ENCODE measurements around the gene CDC42SE2.
"Not testable (repeated sequence)": the region's sequence is repeated elsewhere in the genome, so short reads cannot be mapped to it uniquely, and the experiment has no call there.

Gene CDC42SE2

DNA sequence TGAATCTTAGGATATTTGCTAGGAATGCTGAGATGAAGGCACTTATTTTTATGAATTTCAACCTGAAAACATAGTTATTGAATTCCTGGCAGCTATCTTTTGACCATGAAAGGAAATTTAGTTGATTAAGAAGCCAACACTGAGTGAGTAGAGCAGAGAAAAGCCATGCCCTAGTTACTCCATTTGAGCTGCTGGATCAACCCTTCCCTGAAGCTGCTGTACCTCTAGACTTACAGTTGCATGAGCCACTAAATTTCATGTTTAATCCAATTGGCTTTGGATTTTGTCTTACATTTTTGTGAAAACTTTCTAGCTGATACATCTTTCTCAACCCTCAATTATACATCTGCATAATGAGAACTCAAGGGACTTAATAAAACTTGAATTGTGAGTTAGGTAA is 54.6 kb downstream of the CDC42SE2 start:
- DNase-seq (ENCODE audit: low read depth): no peak

DNA sequence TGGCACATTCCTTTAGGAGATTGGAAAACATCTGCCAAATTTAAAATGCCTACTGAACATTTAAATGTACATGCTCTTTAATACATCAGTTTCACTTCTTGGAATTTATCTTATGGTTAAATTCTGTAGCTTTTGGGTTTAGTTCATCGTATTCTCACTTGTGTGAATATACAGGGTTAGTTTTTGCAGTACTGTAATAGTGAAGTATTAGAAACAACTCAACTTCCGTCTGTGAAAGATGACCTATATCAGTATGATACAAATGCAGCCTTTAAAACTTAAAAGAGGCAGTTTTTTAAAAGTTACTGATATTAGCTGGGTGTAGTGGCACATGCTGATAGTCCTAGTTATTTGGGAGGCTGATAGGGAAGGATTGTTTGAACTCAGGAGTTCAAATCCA is 57.2 kb downstream of the CDC42SE2 start:
- no peak for DNase-seq (ENCODE audit: low read depth)

DNA sequence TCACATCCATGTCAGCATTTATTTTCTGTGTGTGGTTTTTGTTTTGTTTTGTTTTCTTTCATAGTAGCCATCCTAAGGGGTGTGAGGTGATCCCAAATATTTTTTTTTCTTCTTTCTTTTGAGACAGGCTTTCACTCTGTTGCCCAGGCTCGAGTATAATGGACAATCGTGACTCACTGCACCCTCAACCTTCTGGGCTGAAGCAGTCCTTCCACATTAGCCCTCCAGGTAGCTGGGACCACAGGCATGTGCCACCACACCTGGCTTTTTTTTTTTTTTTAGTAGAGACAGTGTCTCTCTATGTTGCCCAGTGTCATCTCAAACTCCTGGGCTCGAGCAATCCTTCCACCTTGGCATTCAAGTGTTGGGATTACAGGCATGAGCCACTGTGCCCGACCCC is 59.1 kb downstream of the CDC42SE2 start:
- no peak for DNase-seq (ENCODE audit: low read depth)

DNA sequence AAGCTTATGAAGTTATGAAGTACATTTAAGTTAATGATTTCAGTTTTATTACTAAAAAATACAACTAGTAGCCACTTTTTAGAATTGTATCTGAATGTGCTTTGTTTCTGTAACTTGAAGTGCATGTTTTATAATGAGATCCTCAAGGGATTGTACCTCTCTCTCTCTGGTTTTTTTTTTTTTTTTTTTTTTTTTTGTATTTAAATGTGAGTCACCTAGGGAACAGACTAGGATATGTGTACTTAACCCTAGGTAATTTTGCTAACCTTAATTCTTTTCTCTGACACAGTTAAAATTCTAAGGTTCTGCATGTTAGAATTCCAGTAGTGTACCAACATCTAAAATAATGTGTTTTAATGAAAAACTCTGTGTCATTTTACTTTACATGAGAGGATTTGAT is 59.5 kb downstream of the CDC42SE2 start:
- no peak for DNase-seq (ENCODE audit: low read depth)

DNA sequence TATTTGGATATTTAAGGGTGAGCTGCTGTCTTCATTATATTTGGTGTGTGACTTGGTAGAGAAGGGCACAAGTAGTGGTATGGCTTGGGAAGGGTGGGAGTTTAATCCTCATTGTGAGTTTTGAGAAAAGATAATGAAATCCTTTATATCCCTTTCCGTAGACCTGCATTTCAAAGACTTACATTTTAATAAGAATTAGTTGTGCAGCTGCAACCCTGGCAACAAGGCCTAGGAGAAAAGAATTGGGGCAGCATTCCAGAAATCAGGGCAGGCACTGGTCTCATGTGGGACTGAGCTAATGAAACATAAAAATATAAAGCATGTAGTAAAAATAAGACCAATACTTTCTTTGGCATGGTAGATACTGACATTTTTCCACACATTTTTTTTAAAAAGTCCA is 60.5 kb downstream of the CDC42SE2 start:
- DNase-seq (ENCODE audit: low read depth): no peak

DNA sequence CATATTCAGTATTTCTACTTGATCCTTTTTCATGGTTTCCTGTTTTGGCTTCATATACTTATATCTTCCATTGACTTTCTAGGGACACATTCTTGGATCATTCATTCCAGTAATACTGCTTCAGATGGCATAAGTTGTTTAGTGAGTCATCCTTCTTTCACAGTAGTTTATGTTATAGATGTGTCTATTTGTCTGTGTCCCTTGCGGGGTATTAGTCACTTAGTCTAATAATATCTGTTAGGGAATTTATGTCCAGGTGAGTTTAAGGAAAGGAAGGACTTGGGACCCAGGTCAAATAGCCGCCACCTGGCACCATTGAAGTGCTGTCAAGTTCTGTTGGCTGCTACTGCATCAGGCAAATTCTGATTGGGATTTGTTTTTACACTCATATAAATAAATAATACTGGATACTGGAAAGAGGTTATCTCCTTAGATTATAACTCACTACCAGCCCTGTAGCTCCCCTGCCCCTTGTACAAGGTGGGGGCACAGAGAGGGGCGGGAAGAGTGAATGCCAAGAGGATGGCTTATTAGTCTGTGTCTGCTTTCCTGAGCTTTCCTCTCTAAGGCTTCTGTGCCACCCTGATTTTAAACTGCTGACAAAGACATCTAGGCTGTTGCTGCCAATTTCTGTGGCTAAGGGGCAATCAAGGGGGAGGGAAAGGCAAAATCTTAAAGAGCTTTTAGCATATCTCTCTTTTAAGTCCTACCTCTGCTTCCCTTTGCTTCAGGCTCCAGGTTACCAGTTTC is 64.9 kb downstream of the CDC42SE2 start:
- DNase-seq (ENCODE audit: low read depth): peak; percentile 34

DNA sequence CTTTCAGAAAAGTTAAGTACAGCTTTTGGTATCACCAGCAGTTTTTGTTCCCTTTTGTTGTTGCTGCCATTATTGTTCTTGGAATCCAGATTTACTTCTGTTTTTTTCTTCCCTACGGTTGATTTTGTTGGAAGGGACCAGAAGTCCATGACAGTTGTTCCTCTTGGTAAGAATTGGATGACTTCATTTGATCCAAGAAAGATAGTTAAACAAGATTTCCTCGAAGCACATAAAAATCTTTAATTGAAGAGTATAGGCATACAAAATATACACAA is 65.4 kb downstream of the CDC42SE2 start:
- no peak for DNase-seq (ENCODE audit: low read depth)

DNA sequence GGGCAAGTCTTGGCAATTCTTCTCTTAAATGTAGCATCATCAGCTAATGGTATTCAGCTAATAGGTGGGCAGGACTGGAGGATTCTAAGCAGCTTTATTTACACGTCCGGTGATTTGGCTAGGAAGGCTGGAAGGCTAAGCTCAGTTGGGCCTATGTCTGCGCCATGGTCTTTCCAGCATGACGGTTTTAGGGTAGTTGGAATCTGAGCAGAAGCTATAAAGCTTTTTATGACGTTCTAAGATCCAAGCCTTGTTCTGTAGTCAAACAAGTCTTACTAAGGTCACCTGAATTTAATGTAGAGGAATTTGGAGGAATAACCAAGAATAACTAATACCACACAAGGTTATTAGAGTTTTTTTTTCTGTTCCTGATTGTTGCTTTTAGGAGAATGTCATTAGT is 66.2 kb downstream of the CDC42SE2 start:
- DNase-seq (ENCODE audit: low read depth): no peak

DNA sequence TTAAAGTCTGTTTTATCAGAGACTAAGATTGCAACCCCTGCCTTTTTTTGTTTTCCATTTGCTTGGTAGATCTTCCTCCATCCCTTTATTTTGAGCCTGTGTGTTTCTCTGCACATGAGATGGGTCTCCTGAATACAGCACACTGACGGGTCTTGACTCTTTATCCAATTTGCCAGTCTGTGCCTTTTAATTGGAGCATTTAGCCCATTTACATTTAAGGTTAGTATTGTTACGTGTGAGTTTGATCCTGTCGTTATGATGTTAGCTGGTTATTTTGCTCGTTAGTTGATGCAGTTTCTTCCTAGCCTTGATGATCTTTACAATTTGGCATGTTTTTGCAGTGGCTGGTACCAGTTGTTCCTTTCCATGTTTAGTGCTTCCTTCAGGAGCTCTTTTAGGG is 71.9 kb downstream of the CDC42SE2 start:
- DNase-seq (ENCODE audit: low read depth): not testable (repeated sequence)

DNA sequence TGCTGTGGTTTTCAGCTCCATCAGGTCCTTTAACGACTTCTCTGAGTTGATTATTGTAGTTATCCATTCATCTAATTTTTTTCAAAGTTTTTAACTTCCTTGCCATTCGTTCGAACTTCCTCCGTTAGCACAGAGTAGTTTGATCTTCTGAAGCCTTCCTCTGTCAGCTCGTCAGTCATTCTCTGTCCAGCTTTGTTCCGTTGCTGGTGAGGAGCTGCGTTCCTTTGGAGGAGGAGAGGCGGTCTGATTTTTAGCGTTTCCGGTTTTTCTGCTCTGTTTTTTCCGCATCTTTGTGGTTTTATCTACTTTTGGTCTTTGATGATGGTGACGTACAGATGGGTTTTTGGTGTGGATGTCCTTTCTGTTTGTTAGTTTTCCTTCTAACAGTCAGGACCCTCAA is 72.9 kb downstream of the CDC42SE2 start:
- DNase-seq (ENCODE audit: low read depth): not testable (repeated sequence)

DNA sequence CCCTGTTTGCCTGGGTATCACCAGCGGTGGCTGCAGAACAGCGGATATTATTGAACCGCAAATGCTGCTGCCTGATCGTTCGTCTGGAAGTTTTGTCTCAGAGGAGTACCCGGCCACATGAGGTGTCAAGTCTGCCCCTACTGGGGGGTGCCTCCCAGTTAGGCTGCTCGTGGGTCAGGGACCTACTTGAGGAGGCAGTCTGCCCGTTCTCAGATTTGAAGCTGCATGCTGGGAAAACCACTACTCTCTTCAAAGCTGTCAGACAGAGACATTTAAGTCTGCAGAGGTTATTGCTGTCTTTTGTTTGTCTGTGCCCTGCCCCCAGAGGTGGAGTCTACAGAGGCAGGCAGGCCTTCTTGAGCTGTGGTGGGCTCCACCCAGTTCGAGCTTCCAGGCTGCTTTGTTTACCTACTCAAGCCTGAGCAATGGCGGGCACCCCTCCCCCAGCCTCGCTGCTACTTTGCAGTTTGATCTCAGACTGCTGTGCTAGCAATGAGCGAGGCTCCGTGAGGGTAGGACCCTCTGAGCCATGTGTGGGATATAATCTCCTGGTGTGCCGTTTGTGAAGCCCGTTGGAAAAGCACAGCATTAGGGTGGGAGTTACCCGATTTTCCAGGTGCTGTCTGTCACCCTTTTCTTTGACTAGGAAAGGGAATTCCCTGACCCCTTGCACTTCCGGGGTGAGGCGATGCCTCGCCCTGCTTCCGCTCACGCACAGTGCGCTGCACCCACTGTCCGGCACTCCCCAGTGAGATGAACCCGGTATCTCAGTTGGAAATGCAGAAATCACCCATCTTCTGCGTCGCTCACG is 73.6 kb downstream of the CDC42SE2 start:
- not testable (repeated sequence) for DNase-seq (ENCODE audit: low read depth)

DNA sequence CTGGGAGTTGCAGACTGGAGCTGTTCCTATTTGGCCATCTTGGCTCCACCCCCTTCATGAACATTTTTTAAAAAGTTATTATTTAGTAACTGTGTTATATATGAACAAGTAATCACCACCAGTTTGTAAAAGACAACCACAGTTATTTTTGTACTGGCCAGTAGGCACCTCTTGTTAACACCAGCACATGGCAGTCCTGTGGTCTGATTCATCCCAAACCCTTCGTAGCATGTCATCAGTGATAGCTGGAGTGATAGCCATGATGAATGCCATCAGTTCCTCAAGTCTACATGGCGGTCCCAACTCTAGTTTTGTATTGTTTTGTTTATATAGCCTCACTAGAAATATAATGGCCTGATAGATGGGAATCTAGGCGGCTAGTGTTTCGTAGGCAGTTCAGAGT is 74.2 kb downstream of the CDC42SE2 start:
- DNase-seq (ENCODE audit: low read depth): no peak

DNA sequence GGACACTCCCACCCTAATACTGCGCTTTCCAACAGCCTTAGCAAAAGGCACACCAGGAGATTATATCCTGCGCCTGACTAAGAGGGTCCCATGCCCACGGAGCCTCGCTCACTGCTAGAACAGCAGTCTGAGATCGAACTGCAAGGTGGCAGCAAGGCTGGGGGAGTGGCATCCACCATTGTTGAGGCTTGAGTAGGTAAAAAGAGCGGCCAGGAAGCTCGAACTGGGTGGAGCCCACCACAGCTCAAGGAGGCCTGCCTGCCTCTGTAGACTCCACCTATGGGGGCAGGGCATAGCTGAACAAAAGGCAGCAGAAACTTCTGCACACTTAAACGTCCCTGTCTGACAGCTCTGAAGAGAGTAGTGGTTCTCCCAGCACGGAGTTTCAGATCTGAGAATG is 80.4 kb downstream of the CDC42SE2 start:
- not testable (repeated sequence) for DNase-seq (ENCODE audit: low read depth)

DNA sequence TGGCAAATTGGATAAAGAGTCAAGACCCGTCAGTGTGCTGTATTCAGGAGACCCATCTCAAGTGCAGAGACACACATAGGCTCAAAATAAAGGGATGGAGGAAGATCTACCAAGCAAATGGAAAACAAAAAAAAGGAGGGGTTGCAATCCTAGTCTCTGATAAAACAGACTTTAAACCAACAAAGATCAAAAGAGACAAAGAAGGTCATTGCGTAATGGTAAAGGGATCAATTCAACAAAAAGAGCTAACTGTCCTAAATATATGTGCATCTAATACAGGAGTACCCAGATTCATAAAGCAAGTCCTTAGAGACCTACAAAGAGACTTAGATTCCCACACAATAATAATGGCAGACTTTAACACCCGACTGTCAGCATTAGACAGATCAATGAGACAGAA is 82.4 kb downstream of the CDC42SE2 start:
- not testable (repeated sequence) for DNase-seq (ENCODE audit: low read depth)

DNA sequence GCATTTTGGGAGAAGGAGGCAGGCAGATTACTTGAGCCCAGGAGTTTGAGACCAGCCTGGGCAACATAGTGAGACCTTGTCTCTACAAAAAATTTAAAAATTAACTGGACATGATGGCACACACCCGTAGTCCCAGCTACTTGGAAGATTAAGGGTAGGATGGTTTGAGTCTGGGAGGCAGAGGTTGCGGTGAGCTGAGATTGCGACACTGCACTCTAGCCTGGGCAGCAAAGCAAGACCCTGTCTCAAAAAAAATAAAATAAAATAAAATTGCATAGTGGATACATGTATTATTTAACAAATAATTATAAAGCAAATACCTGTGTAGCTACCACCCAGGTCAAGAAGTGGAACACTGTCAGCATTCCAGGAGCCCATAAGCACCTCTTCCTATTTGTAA is 90.1 kb downstream of the CDC42SE2 start:
- DNase-seq (ENCODE audit: low read depth): no peak

DNA sequence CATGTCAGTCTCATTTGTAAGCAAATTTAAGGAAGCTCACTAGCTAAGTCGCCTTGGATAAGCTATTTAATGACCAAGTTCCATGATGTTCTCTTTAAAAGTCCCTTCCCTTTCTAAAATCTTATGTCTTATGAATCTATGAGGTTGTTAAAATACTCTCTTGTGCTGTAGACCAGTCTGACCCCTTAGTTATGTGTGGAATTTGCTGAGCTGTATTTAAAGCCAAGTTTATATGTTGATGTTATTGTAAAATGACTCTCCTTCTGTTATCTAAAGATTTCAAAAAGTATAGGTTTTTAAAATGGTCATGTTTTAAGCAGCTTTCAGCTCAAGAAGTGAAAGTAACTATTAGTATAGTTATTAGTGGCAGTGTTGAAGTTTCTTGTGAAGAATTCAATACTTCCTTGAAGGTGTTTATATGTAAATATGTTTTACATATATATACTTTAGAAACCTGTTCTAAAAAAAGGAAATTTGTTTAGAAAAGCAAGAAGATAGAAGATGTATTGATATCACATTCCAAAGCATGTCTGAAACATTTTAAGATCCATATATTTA is 92.2 kb downstream of the CDC42SE2 start:
- DNase-seq (ENCODE audit: low read depth): peak; percentile 24

DNA sequence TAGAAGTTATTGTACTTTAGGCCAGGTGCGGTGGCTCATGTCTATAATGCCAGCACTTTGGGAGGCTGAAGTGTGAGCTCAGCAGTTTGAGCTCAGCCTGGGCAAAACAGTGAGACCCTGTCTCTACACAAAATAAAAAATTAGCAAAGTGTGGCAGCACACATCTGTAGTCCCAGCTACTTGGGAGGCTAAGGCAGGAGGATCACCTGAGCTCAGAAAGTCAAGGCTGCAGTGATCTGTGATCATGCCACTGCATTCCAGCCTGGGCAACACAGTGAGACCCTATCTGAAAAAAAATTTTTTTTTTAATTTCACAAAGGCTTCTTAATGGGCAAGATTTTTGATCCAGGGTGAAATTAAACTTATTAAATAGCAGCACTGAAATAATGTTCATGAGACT is 92.8 kb downstream of the CDC42SE2 start:
- no peak for DNase-seq (ENCODE audit: low read depth)

DNA sequence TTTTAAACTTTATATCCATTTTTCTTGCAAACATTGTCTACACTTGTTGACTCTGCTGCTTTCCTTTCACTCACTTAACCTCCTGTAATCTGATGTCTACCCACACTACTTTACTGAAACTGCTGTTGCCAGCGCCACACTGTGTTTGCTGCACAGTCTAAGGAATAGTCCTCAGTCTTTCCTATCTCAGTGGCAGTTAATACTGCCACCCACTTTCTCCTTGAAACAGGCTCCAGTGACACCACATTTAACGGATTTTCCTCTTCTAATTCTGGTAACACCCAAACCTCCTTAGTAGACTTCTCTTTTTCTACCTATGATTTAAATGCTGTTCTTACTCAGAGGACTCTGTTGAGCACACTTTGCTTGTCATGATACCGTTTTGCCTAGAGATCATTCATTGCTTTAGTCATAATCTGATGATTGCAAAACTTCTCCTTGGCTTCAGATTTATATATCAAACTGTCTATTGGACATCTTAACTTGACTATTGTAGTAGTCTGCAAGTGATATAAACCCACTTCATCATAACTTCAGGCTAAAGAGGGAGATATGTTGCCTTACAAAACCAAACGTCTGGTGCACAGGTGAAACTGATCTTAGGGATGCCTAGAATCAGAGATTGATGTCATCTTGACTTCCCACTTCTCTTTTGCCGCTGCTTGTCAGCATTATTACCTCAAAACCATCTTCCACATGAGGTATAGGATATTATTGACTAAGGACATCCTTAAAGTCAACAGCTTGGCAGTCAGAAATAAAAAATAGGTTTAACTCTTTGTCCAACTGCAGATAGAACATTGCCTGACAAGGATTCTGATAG is 94.1 kb downstream of the CDC42SE2 start:
- no peak for DNase-seq (ENCODE audit: low read depth)

DNA sequence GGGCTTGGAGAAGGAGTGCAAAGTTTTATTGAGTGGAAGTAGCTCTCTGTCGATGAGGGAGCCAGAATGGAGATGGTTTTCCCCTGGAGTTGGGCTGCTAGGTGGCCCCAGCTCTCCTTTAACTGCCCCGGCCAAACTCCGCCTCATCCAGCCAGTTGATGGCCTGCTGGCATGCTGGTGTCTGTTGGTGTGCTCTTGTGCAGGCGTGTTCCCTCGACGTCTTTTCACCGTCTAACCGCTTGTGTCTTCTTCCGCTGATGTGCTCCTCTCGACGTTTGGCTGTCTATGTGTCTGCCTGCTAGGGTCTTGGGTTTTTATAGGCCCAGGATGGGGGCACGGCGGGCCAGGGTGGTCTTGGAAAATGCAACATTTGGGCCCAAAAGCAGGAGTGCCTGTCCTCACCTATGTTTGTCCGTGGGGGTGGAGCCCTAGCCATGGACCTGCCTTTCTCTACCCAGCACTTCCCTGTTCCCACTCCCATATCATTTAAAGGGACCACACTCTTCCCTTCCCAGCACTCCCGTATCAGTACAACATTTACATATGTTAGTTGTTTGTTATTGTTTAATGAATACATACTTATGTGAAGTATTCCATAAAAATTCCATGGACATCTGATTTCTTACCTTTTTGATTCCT is 97.9 kb downstream of the CDC42SE2 start:
- DNase-seq (ENCODE audit: low read depth): no peak

DNA sequence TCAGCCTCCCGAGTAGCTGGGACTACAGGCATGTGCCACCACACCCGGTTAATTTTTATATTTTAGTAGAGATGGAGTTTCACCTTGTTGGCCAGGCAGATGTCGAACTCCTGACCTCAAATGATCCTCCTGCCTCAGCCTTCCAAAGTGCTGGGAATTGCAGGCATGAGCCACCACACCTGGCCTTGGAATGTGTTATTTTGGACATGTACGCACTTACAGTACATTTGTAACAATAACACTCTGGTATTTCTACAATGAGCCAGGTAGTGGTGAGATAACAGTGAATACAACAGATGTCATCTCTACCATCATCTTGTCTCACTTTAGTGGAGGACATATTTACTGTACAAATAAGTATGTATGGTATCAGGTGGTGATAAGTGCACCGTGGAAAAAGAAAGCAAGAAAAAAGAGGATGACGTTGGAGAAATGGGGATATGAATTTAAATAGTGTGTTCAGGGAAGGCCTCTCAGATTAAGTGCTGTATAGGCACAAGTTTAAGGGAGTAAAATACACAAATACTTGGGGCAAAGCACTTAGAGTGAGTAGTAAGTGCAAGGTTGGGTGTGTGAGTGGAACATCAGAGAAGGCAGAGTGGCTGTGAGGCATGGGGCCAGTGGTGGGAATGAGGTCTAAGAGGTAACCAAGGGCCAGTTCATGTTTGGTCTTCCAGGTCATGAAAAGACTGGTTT is 100.1 kb downstream of the CDC42SE2 start:
- DNase-seq (ENCODE audit: low read depth): no peak

DNA sequence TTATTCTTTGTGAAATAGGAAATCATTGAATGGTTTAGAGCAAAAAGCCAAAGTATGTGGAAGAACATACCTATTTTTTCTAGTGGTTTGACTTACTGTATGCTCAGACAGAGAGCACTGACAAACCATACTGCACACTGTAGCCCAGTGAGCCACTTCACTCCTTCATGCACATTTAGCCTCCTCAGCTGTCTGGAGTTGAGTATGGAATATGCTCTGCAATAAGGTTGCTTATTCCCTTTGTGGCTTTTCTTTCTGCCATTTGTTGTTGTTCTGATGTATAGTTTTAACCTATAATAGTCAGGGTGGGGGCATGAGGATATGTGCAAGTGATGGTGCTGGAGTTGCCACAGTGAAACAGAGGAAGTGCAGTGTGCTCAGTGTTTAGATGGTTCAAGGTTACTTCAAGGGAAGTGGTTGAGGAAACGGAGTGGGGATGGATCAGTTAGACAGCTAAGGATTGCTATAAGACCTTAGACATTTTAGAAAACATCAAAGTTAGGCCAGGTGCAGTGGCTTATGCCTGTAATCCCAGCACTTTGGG is 100.7 kb downstream of the CDC42SE2 start:
- DNase-seq (ENCODE audit: low read depth): no peak
